Progenitor cell of endocrine pancreas (in vitro differentiated cells): Measurements from ENCODE around the gene MKNK2. TPM values are rescaled to one million over a fixed set of nuclear protein-coding genes. Genes with fewer than 3 reads are reported as not detected.

Experiments used
- DNase-seq: peaks from one replicate; pipeline ENCODE4 v3.0.0; 2021; ENCODE audit warnings: low spot score; ENCODE audit not compliant: unreplicated experiment
- H3K27ac Mint-ChIP-seq: 2 replicates; pipeline ENCODE4 v1.8.0; 2021; ENCODE audit warnings: mild to moderate bottlenecking, moderate library complexity, mixed read lengths
- H3K27me3 Mint-ChIP-seq: 2 replicates; pipeline ENCODE4 v1.8.0; 2021; ENCODE audit warnings: mixed read lengths
- H3K36me3 Mint-ChIP-seq: 2 replicates; pipeline ENCODE4 v1.8.0; 2022; ENCODE audit warnings: mixed read lengths; ENCODE audit not compliant: insufficient read depth
- H3K4me1 Mint-ChIP-seq: 2 replicates; pipeline ENCODE4 v1.8.0; 2021; ENCODE audit warnings: low read depth, mixed read lengths
- H3K4me3 Mint-ChIP-seq: 2 replicates; pipeline ENCODE4 v1.8.0; 2021; ENCODE audit warnings: low read depth, mild to moderate bottlenecking, moderate library complexity, mixed read lengths
- H3K9me3 Mint-ChIP-seq: 2 replicates; pipeline ENCODE4 v1.8.0; 2021; ENCODE audit warnings: low read depth, mixed read lengths
- CTCF ChIP-seq: fragments of 200-600 bp; sonication (generic); IDR thresholded peaks from one replicate; pipeline ENCODE4 v1.5.0; 2021; ENCODE audit warnings: antibody characterized with exemption, mild to moderate bottlenecking; ENCODE audit not compliant: unreplicated experiment
- total RNA-seq: library from RNA; stranded (reverse); gene quantifications from 2 replicates; pipeline ENCODE4 v1.2.1, GENCODE V29; 2021

MKNK2 gene
- total RNA-seq, 1 donor from 2014 or later: 163 TPM

- no peak for DNase-seq
- Mint-ChIP-seq H3K27ac (peak overlapping the region; percentile 92), H3K9me3 (no peaks in the 10 kb centered on the region), H3K27me3 (no peaks in the 10 kb centered on the region), H3K4me3 (no peak overlapping the region), H3K36me3 (peaks cover 21% of the 10 kb centered on the region), H3K4me1 (no peaks in the 10 kb centered on the region)
- no peak for TF ChIP-seq CTCF
Measured at GRCh38 chr19:2070986-2071673, 20.1 kb upstream of the MKNK2 start.

GRCh38 chr19:2070436-2070827 is 19.4 kb upstream of the MKNK2 start:
- no peak overlapping the region for H3K4me3 Mint-ChIP-seq
- no peak overlapping the region for H3K27ac Mint-ChIP-seq
- no peaks in the 10 kb centered on the region for H3K27me3 Mint-ChIP-seq
- no peak for DNase-seq
- H3K36me3 Mint-ChIP-seq: peaks cover 21% of the 10 kb centered on the region
- H3K9me3 Mint-ChIP-seq: no peaks in the 10 kb centered on the region
- no peaks in the 10 kb centered on the region for H3K4me1 Mint-ChIP-seq
- no peak for TF ChIP-seq CTCF

GRCh38 chr19:2064788-2065524 is 13.9 kb upstream of the MKNK2 start:
- no peak overlapping the region for H3K4me3 Mint-ChIP-seq
- H3K4me1 Mint-ChIP-seq: peaks cover 16% of the 10 kb centered on the region
- H3K36me3 Mint-ChIP-seq: peaks cover 3% of the 10 kb centered on the region
- H3K9me3 Mint-ChIP-seq: no peaks in the 10 kb centered on the region
- H3K27me3 Mint-ChIP-seq: no peaks in the 10 kb centered on the region
- no peak overlapping the region for H3K27ac Mint-ChIP-seq
- no peak for DNase-seq
- no peak for TF ChIP-seq CTCF

- no peaks in the 10 kb centered on the region for H3K27me3 Mint-ChIP-seq
- H3K36me3 Mint-ChIP-seq: no peaks in the 10 kb centered on the region
- DNase-seq: no peak
- H3K27ac Mint-ChIP-seq: no peak overlapping the region
- H3K9me3 Mint-ChIP-seq: no peaks in the 10 kb centered on the region
- TF ChIP-seq CTCF: no peak
- H3K4me3 Mint-ChIP-seq: no peak overlapping the region
- H3K4me1 Mint-ChIP-seq: peaks cover 18% of the 10 kb centered on the region
Measured at GRCh38 chr19:2064395-2064787, 13.3 kb upstream of the MKNK2 start.

- H3K9me3 Mint-ChIP-seq: no peaks in the 10 kb centered on the region
- TF ChIP-seq CTCF: no peak
- no peak for DNase-seq
- no peak overlapping the region for H3K27ac Mint-ChIP-seq
- no peak overlapping the region for H3K4me3 Mint-ChIP-seq
- no peaks in the 10 kb centered on the region for H3K27me3 Mint-ChIP-seq
- peaks cover 21% of the 10 kb centered on the region for H3K4me1 Mint-ChIP-seq
- no peaks in the 10 kb centered on the region for H3K36me3 Mint-ChIP-seq
Measured at GRCh38 chr19:2063824-2064223, 12.8 kb upstream of the MKNK2 start.
